Spleen (tissue), 11 donors: ENCODE results near the gene LGALS9. TPM values are rescaled to one million over a fixed set of nuclear protein-coding genes. Genes with fewer than 3 reads are reported as not detected.
"Not testable (repeated sequence)": the region's sequence is repeated elsewhere in the genome, so short reads cannot be mapped to it uniquely, and the experiment has no call there.

Experiments
- DNase-seq: peaks from one replicate; pipeline ENCODE4 v3.0.0-alpha.2; 2020
- H3K27ac ChIP-seq, 8 donors: fragments of 200-600 bp; sonication (generic) in 7 of 8; 1 replicate in 4 of 8; 2 replicates in 4 of 8; pipeline versions ENCODE4 v1.5.0 to v1.8.0; 2016 to 2021; ENCODE audit warnings: inconsistent platforms in 4 of 8, mild to moderate bottlenecking in 4 of 8, moderate library complexity in 1 of 8
- H3K27me3 ChIP-seq, 7 donors: fragments of 200-600 bp; sonication (generic) in 6 of 7; replicated peaks in 1 of 7; 1 replicate in 4 of 7; 2 replicates in 3 of 7; pipeline versions ENCODE4 v1.5.0 to v1.8.0; 2016 to 2021; ENCODE audit warnings: inconsistent platforms in 3 of 7, mild to moderate bottlenecking in 1 of 7
- H3K36me3 ChIP-seq, 6 donors: fragments of 200-600 bp; sonication (generic) in 5 of 6; 1 replicate in 4 of 6; 2 replicates in 2 of 6; pipeline versions ENCODE4 v1.5.0 to v1.8.0; 2016 to 2021; ENCODE audit warnings: inconsistent platforms in 2 of 6
- H3K4me1 ChIP-seq, 6 donors: fragments of 200-600 bp; sonication (generic) in 5 of 6; 1 replicate in 3 of 6; 2 replicates in 3 of 6; pipeline versions ENCODE4 v1.5.0 to v1.8.0; 2016 to 2021; ENCODE audit warnings: inconsistent platforms in 3 of 6
- H3K4me3 ChIP-seq, 8 donors: fragments of 200-600 bp; sonication (generic) in 7 of 8; 1 replicate in 4 of 8; 2 replicates in 4 of 8; pipeline versions ENCODE4 v1.5.0 to v1.8.0; 2016 to 2021; ENCODE audit warnings: inconsistent platforms in 4 of 8, mild to moderate bottlenecking in 4 of 8, moderate library complexity in 2 of 8
- H3K9me3 ChIP-seq, 8 donors: fragments of 200-600 bp; sonication (generic) in 7 of 8; 1 replicate in 4 of 8; 2 replicates in 4 of 8; pipeline versions ENCODE4 v1.5.0 to v1.8.0; 2016 to 2021; ENCODE audit warnings: inconsistent platforms in 4 of 8
- CTCF ChIP-seq, 11 experiments: fragments of 200-600 bp in 7 of 11; fragments of 450-650 bp in 4 of 11; sonication (generic) in 4 of 11; IDR thresholded peaks in 8 of 11; conservative IDR thresholded peaks in 3 of 11; 1 replicate in 7 of 11; 2 replicates in 4 of 11; pipeline versions ENCODE4 v1.4.0 to v1.8.0; 2016 to 2021; ENCODE audit warnings: antibody characterized with exemption in 11 of 11, inconsistent platforms in 4 of 11, mild to moderate bottlenecking in 1 of 11
- POLR2A ChIP-seq, 3 donors: fragments of 450-650 bp; IDR thresholded peaks; one replicate each; pipeline ENCODE4 v1.5.1; 2017; ENCODE audit warnings: antibody characterized with exemption in 3 of 3, mild to moderate bottlenecking in 1 of 3
- POLR2AphosphoS5 ChIP-seq, 3 donors: sonication (generic); formaldehyde crosslinking; IDR thresholded peaks; one replicate each; pipeline ENCODE4 v1.5.1; 2017; ENCODE audit warnings: antibody characterized with exemption in 3 of 3
- WGBS, 5 donors: extraction: QIAGEN DNeasy Blood & Tissue Kit in 3 of 5; methylation state at CpG; one replicate each; pipeline versions ENCODE4 v1.1.5 to v1.1.7; 2013 to 2018; 5-methylcytosine and 5-hydroxymethylcytosine counted together
- intact Hi-C: fragments of 100-400 bp; cut with DNase I; formaldehyde crosslinking; loops from one replicate; pipeline ENCODE4 v1.15.0; 2023; ENCODE audit warnings: low total_unique reads
- polyA plus RNA-seq, 3 donors: library from polyadenylated mRNA; stranded (reverse); fragments of 200-250 nt; gene quantifications; one replicate each; pipeline ENCODE4 v1.2.1, GENCODE V29; 2013
- total RNA-seq, 7 donors: library from RNA; depleted of rRNA in 3 of 7; stranded (reverse); fragments of >200 nt in 3 of 7; fragmentation: NEBNext Ultra II Directional in 4 of 7; extraction: Animal tissue kit (Norgen Biotek cat#: 25700) in 4 of 7; gene quantifications; one replicate each; pipeline versions ENCODE4 v1.1.0 to v1.2.1, GENCODE V29; 2016 to 2021
- donor health status: healthy with polysubstance abuse.
- donor health status: DM: no; HTN: no; CAD: no; lungs with moderate emphysema.
- donor health status: DM: no; HTN: no; CAD: no.
- donor health status: Bipolar disorder and iron deficiency.
- donor health status: healthy.
- donor health status: DM: no; HTN: no; CAD: no.
- donor health status: DM: yes; HTN: yes; CAD: no.

Gene LGALS9
- total and polyA plus RNA-seq, 10 donors = 162 to 309 (median 209) TPM

GRCh38 chr17:27651411-27652345, 20.7 kb downstream of the LGALS9 start:
- Histone ChIP-seq H3K4me1 (peaks cover 0 to 8% (median 4%) of the 10 kb centered on the region in 6 donors), H3K27ac (no peak overlapping the region), H3K9me3 (no peaks in the 10 kb centered on the region), H3K36me3 (peaks cover 0 to 27% (median 14%) of the 10 kb centered on the region in 6 donors), H3K4me3 (no peak overlapping the region), H3K27me3 (peaks cover 0 to 5% (median 0%) of the 10 kb centered on the region in 7 donors)
- WGBS, 5 donors = 44 to 54% (median 54%) methylated on average over 16 of the region's 16 CpGs
- DNase-seq = peak; percentile 88
- intact Hi-C loops = loop anchor here (2.0 kb wide), 1 partner anchor 49 kb away; no protein-coding TSS in a partner anchor
- TF ChIP-seq POLR2AphosphoS5 (IDR thresholded peaks at IDR 0.05) (no peak), CTCF (IDR thresholded peaks at IDR 0.05 in 8 of 11, conservative IDR thresholded peaks at IDR 0.05 in 3 of 11) (peak; percentile 82 to 95 (median 90))

GRCh38 chr17:27653449-27653971, 22.5 kb downstream of the LGALS9 start:
- H3K4me3 ChIP-seq, H3K36me3 ChIP-seq, DNase-seq, H3K4me1 ChIP-seq, H3K27ac ChIP-seq, intact Hi-C loops, H3K27me3 ChIP-seq, H3K9me3 ChIP-seq: not testable (repeated sequence)
- WGBS, 5 donors = 71 to 80% (median 74%) methylated on average over 8 to 9 of the region's 9 CpGs

GRCh38 chr17:27654136-27654535, 23.1 kb downstream of the LGALS9 start:
- H3K27ac ChIP-seq = no peak overlapping the region
- H3K36me3 ChIP-seq = peaks cover 0 to 3% (median 0%) of the 10 kb centered on the region in 6 donors
- peaks cover 0 to 8% (median 4%) of the 10 kb centered on the region in 6 donors for H3K4me1 ChIP-seq
- TF ChIP-seq CTCF (IDR thresholded peaks at IDR 0.05 in 8 of 11, conservative IDR thresholded peaks at IDR 0.05 in 3 of 11) (no peak), POLR2A (IDR thresholded peaks at IDR 0.05) (no peak), POLR2AphosphoS5 (IDR thresholded peaks at IDR 0.05) (no peak)
- H3K4me3 ChIP-seq = no peak overlapping the region
- no peak for DNase-seq
- WGBS, 5 donors = 88 to 95% (median 95%) methylated on average over 7 to 15 of the region's 15 CpGs
- intact Hi-C loops = loop anchor here (2.0 kb wide), 1 partner anchor 103 kb away; no protein-coding TSS in a partner anchor
- H3K27me3 ChIP-seq = peaks cover 0 to 5% (median 0%) of the 10 kb centered on the region in 7 donors
- no peaks in the 10 kb centered on the region for H3K9me3 ChIP-seq

- Histone ChIP-seq H3K4me1 (peaks cover 0 to 8% (median 4%) of the 10 kb centered on the region in 6 donors), H3K27me3 (peaks cover 0 to 5% (median 0%) of the 10 kb centered on the region in 7 donors), H3K4me3 (no peak overlapping the region), H3K36me3 (no peaks in the 10 kb centered on the region), H3K9me3 (no peaks in the 10 kb centered on the region), H3K27ac (no peak overlapping the region)
- intact Hi-C loops = loop anchor here (2.0 kb wide), 1 partner anchor 102 kb away; no protein-coding TSS in a partner anchor
- DNase-seq = peak; percentile 91
- no peak for TF ChIP-seq POLR2AphosphoS5 (IDR thresholded peaks at IDR 0.05)
- TF ChIP-seq CTCF (IDR thresholded peaks at IDR 0.05 in 8 of 11, conservative IDR thresholded peaks at IDR 0.05 in 3 of 11) = peak; percentile 75 to 95 (median 90)
- WGBS, 5 donors = 40 to 50% (median 45%) methylated on average over 27 to 34 of the region's 34 CpGs
These were observed 23.9 kb downstream of the LGALS9 start for GRCh38 chr17:27654654-27655524.

- 84 to 89% (median 89%) methylated on average over 12 to 16 of the region's 16 CpGs for WGBS, 5 donors
- not testable (repeated sequence) for H3K4me1 ChIP-seq, H3K27ac ChIP-seq, H3K9me3 ChIP-seq, H3K36me3 ChIP-seq, H3K27me3 ChIP-seq, H3K4me3 ChIP-seq
- peak; percentile 65 for DNase-seq
- intact Hi-C loops = loop anchor here (2.0 kb wide), 1 partner anchor 101 kb away; no protein-coding TSS in a partner anchor
These were observed 24.6 kb downstream of the LGALS9 start for GRCh38 chr17:27655525-27656111.

GRCh38 chr17:27656620-27657019, 25.6 kb downstream of the LGALS9 start:
- H3K27me3 ChIP-seq, H3K4me1 ChIP-seq, H3K27ac ChIP-seq, H3K4me3 ChIP-seq, intact Hi-C loops, H3K36me3 ChIP-seq, H3K9me3 ChIP-seq: not testable (repeated sequence)
- WGBS, 5 donors = 78 to 95% (median 82%) methylated on average over 8 of the region's 8 CpGs
- DNase-seq = peak; percentile 27
